ENCODE results near the gene AHCTF1. TPM values are rescaled to one million over a fixed set of nuclear protein-coding genes. Genes with fewer than 3 reads are reported as not detected.

AHCTF1 gene
- total and polyA plus RNA-seq, 2 of the 8 experiments (the other 6 are each of a cell fraction or from before 2014, with no cell fraction given), result 7.9 to 44.5 TPM

DNA sequence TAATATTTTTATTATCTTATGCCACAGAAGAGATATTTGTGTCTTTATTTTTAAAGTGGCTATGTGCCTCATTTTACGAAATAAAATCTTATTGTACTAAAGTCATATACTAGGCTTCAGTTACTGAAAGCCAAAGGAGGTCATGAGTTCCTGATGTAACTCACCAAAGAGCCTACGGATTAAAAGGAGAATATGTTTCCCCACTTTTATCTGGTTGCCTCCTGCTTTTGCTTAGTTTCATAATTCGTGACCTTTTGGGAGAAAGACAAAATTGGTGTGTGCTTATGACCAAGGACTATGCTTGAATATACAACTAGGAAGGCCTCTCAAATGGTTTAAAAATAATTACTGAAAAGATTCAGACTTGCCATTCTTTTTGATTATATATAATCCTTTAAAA, 18.2 kb upstream of the AHCTF1 start (continued):
- TF ChIP-seq RNF2 (IDR thresholded peaks at IDR 0.05; ENCODE audit: borderline replicate concordance, low read depth, low read length, missing control alignments, poor library complexity, severe bottlenecking) (no peak), SUZ12 (IDR thresholded peaks at IDR 0.05; ENCODE audit: low read length) (no peak), HDAC2 (IDR thresholded peaks at IDR 0.05; ENCODE audit: borderline replicate concordance in 1 of 2, low read depth in 2 of 2, low read length in 2 of 2) (no peak), USF2 (IDR thresholded peaks at IDR 0.05; ENCODE audit: low read length) (no peak)
